Fibroblast of villous mesenchyme (primary cell): ENCODE measurements around the gene PSENEN. TPM values are rescaled to one million over a fixed set of nuclear protein-coding genes. Genes with fewer than 3 reads are reported as not detected.
"Not testable (repeated sequence)": the region's sequence is repeated elsewhere in the genome, so short reads cannot be mapped to it uniquely, and the experiment has no call there.

ENCODE experiments used
- DNase-seq: peaks from one replicate; pipeline ENCODE4 v3.0.0-alpha.2; 2010; ENCODE audit warnings: low read depth
- H3K4me3 ChIP-seq: 2 replicates; pipeline ENCODE4 v1.5.1; 2011; ENCODE audit warnings: low read depth, mild to moderate bottlenecking, low read length
- total RNA-seq: library from RNA; depleted of rRNA; stranded (reverse); fragments of >200 nt; gene quantifications from 2 replicates; pipeline ENCODE4 v1.2.3, GENCODE V29; 2012
- TF ChIP-seq, protein P1 (sequence below): IDR thresholded peaks from 2 replicates; pipeline ENCODE4 v1.5.1; 2012; ENCODE audit warnings: low read depth, mild to moderate bottlenecking, low read length; ENCODE audit not compliant: insufficient read depth

Gene PSENEN
- total RNA-seq, 1 donor, result 14.7 TPM

- TF ChIP-seq, protein P1, sequence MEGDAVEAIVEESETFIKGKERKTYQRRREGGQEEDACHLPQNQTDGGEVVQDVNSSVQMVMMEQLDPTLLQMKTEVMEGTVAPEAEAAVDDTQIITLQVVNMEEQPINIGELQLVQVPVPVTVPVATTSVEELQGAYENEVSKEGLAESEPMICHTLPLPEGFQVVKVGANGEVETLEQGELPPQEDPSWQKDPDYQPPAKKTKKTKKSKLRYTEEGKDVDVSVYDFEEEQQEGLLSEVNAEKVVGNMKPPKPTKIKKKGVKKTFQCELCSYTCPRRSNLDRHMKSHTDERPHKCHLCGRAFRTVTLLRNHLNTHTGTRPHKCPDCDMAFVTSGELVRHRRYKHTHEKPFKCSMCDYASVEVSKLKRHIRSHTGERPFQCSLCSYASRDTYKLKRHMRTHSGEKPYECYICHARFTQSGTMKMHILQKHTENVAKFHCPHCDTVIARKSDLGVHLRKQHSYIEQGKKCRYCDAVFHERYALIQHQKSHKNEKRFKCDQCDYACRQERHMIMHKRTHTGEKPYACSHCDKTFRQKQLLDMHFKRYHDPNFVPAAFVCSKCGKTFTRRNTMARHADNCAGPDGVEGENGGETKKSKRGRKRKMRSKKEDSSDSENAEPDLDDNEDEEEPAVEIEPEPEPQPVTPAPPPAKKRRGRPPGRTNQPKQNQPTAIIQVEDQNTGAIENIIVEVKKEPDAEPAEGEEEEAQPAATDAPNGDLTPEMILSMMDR, result no peak
- no peak for DNase-seq
- H3K4me3 ChIP-seq, result no peak overlapping the region
Measured at GRCh38 chr19:35759697-35760096, 14.2 kb downstream of the PSENEN start.

GRCh38 chr19:35760711-35761349 lies 15.4 kb downstream of the PSENEN start:
- H3K4me3 ChIP-seq, result no peak overlapping the region
- DNase-seq, result no peak
- TF ChIP-seq, protein P1, result no peak

GRCh38 chr19:35764432-35765315 lies 19.2 kb downstream of the PSENEN start:
- TF ChIP-seq, protein P1, result no peak
- H3K4me3 ChIP-seq, result no peak overlapping the region
- no peak for DNase-seq

DNA sequence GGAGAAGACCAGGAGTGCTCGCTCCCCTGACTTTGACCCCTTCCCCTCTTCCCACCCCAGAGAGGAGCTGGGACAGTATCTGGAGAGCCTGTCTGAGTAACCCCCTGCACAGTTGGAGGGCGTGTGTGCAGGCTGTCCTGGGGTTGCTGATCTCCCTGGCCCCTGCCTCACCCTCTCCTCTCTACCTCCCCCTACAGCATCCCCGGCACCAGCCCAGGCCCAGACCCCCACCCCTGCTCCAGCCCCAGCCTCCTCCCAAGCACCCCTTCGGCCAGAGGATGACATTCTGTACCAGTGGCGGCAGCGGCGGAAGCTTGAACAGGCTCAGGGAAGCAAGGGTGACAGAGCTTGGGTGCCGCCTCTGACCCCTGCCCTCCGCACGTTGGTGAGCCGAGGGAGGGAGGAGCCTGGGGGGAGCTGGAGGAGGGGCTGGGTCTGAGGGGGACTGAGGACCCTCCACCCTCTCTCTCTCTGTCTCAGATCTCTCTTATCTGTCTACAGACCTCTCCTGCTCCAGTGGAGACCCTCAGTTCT lies 21.2 kb downstream of the PSENEN start:
- no peak overlapping the region for H3K4me3 ChIP-seq
- no peak for DNase-seq
- TF ChIP-seq, protein P1, result no peak

DNA sequence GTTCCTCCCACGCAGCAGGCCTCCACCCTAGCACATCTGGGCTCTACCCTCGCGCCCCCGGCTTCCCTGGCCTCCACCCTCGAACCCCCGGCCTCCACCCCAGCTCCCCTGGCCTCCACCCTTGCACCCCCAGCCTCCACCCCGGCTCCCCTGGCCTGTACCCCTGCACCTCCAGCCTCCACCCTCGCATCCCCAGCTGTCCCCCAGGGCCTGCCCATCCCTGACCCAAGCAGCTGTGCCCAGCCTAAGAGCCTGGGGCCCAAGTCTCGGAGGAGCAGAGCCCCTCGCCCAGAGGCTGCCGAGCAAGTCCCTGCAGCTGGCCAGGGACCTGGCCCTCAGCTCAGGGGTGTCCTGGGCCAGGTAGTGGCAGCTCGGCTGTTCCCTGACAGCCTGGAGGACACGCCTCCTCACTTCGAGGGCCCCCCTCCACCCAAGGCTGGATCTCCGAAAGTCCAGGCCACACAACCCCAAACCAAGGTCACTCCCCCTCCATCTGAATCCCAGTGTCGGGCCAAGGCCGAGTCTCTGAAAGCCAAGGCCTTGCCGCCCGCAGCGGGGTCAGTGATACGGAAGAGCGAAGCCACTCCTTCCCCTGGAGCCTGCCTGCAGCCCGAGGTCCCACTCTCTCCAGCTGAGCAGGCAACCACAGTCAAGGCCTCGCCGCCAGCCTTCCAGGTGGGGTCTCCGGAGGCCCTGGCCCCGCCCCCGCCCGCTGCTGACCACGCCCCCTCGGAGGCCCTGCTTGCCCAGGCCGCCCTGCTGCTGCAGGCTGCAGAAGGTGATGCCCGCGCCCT lies 22.0 kb downstream of the PSENEN start:
- no peak overlapping the region for H3K4me3 ChIP-seq
- DNase-seq, result no peak
- TF ChIP-seq, protein P1, result no peak

DNA sequence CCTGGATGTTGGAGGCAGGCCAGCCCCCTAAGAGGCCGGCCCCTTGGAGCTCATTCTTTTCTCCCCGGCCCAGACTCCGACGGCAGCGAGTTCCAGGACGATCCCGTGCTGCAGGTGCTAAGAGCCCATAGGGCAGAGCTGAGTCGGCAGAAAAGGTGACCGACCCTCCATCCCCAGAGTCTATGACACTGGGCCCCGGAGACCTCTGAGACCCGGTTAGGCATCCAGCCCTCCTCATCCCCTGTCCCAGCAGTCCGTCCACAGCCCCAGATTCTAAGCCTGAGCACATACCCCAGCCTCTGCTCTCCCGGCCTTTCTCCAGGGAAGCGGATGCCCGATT lies 22.6 kb downstream of the PSENEN start:
- DNase-seq, result no peak
- H3K4me3 ChIP-seq, result no peak overlapping the region
- TF ChIP-seq, protein P1, result no peak

- not testable (repeated sequence) for H3K4me3 ChIP-seq, DNase-seq
Measured at GRCh38 chr19:35772362-35772761, 26.9 kb downstream of the PSENEN start.
